Measurements from ENCODE around the gene REPIN1.

REPIN1 gene

DNA sequence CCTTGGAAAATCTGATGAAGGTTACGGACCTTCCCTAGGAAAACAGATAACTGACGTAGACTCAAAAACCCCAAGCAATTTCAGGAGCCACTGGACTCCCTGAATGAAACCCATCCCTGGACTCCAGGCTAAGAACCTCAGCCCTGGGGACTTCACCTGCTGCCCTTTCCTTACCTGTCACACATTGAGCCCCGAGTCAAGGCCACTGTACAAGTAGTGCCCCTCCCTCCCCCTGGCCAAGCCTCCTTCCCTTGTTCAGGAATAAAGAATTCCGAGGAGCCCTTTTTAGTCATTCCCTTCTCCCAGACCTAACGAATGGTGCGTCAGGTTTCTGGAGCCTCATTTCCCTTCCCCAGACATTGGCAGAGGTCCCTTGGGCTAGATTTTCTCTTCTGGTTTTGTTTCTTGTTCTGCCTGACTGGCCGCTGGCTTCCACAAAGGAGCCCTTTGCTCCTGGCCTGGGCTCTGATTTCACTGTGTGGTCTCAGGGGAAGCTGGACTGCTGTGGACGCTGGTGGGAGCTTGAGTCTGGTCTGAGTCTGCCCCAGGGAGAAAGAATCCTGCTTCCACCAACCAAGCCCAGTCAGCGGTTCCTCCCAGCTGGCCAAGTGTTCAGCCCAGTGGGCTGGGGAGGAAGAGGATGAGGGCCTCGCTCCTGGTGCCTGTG, 42.2 kb downstream of the REPIN1 start:
- no peak overlapping the region for H3K4me3 ChIP-seq
- no peaks in the 10 kb centered on the region for H3K9me3 ChIP-seq (ENCODE audit: low read depth, low read length)
- DNase-seq (ENCODE audit: low read depth, low spot score), result no peak
- H3K27ac ChIP-seq, result no peak overlapping the region
- no peaks in the 10 kb centered on the region for H3K36me3 ChIP-seq (ENCODE audit: insufficient read depth, low read length)
- no peak for TF ChIP-seq POLR2AphosphoS5 (IDR thresholded peaks at IDR 0.05; ENCODE audit: borderline replicate concordance, low read depth, low read length)
- no peak overlapping the region for H3K9ac ChIP-seq (ENCODE audit: insufficient read length)

GRCh38 chr7:150411606-150412005, 43.0 kb downstream of the REPIN1 start:
- no peak overlapping the region for H3K4me3 ChIP-seq
- no peak for TF ChIP-seq POLR2AphosphoS5 (IDR thresholded peaks at IDR 0.05; ENCODE audit: borderline replicate concordance, low read depth, low read length)
- no peak for TF ChIP-seq EZH2 (IDR thresholded peaks at IDR 0.05)
- TF ChIP-seq FOXP2 (optimal IDR thresholded peaks at IDR 0.05; ENCODE audit: control extremely low read depth, extremely low read length, insufficient read depth), result no peak
- H3K27ac ChIP-seq, result no peak overlapping the region
- H3K36me3 ChIP-seq (ENCODE audit: insufficient read depth, low read length), result no peaks in the 10 kb centered on the region
- no peak for DNase-seq (ENCODE audit: low read depth, low spot score)
- H3K9ac ChIP-seq (ENCODE audit: insufficient read length), result no peak overlapping the region
- H3K9me3 ChIP-seq (ENCODE audit: low read depth, low read length), result no peaks in the 10 kb centered on the region

DNA sequence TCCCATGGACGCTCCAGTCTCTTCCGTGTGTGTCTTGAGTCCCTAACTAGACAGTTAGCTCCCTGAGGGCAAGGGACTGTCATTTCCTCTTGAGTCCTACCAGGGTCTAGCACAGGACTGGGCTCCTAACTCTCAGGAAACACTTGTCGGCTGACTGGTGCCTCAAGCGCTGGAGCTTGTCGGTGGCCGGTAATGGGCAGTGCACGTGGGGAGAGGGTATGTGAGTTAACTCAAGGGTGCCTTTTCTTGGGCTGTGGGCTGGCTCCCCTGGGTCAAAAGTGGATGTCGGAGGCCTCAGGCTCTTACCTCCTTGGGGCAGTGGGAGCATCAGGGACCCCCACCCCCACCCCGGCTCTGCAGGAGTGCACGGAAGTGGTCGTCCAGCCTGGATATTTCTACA, 43.4 kb downstream of the REPIN1 start:
- Histone ChIP-seq H3K4me3 (no peak overlapping the region), H3K9me3 (ENCODE audit: low read depth, low read length) (no peaks in the 10 kb centered on the region), H3K27ac (no peak overlapping the region), H3K36me3 (ENCODE audit: insufficient read depth, low read length) (no peaks in the 10 kb centered on the region), H3K9ac (ENCODE audit: insufficient read length) (no peak overlapping the region)
- no peak for DNase-seq (ENCODE audit: low read depth, low spot score)
- no peak for TF ChIP-seq EZH2 (IDR thresholded peaks at IDR 0.05)
- TF ChIP-seq FOXP2 (optimal IDR thresholded peaks at IDR 0.05; ENCODE audit: control extremely low read depth, extremely low read length, insufficient read depth), result no peak
- TF ChIP-seq POLR2AphosphoS5 (IDR thresholded peaks at IDR 0.05; ENCODE audit: borderline replicate concordance, low read depth, low read length), result no peak

GRCh38 chr7:150412518-150413488, 44.2 kb downstream of the REPIN1 start:
- DNase-seq (ENCODE audit: low read depth, low spot score), result no peak
- Histone ChIP-seq H3K9me3 (ENCODE audit: low read depth, low read length) (no peaks in the 10 kb centered on the region), H3K4me3 (no peak overlapping the region), H3K27ac (no peak overlapping the region), H3K9ac (ENCODE audit: insufficient read length) (no peak overlapping the region), H3K36me3 (ENCODE audit: insufficient read depth, low read length) (no peaks in the 10 kb centered on the region)
- TF ChIP-seq FOXP2 (optimal IDR thresholded peaks at IDR 0.05; ENCODE audit: control extremely low read depth, extremely low read length, insufficient read depth), result no peak
- no peak for TF ChIP-seq POLR2AphosphoS5 (IDR thresholded peaks at IDR 0.05; ENCODE audit: borderline replicate concordance, low read depth, low read length)
- no peak for TF ChIP-seq EZH2 (IDR thresholded peaks at IDR 0.05)

- DNase-seq (ENCODE audit: low read depth, low spot score), result no peak
- H3K36me3 ChIP-seq (ENCODE audit: insufficient read depth, low read length), result no peaks in the 10 kb centered on the region
- no peak overlapping the region for H3K4me3 ChIP-seq
- H3K9ac ChIP-seq (ENCODE audit: insufficient read length), result no peak overlapping the region
- TF ChIP-seq FOXP2 (optimal IDR thresholded peaks at IDR 0.05; ENCODE audit: control extremely low read depth, extremely low read length, insufficient read depth) (no peak), EZH2 (IDR thresholded peaks at IDR 0.05) (no peak), POLR2AphosphoS5 (IDR thresholded peaks at IDR 0.05; ENCODE audit: borderline replicate concordance, low read depth, low read length) (no peak)
- H3K9me3 ChIP-seq (ENCODE audit: low read depth, low read length), result no peaks in the 10 kb centered on the region
- H3K27ac ChIP-seq, result no peak overlapping the region
Measured at GRCh38 chr7:150413640-150414081, 45.0 kb downstream of the REPIN1 start.

GRCh38 chr7:150415161-150416153, 46.8 kb downstream of the REPIN1 start:
- no peak overlapping the region for H3K27ac ChIP-seq
- H3K36me3 ChIP-seq (ENCODE audit: insufficient read depth, low read length), result no peaks in the 10 kb centered on the region
- H3K9ac ChIP-seq (ENCODE audit: insufficient read length), result no peak overlapping the region
- no peak for DNase-seq (ENCODE audit: low read depth, low spot score)
- H3K4me3 ChIP-seq, result no peak overlapping the region
- H3K9me3 ChIP-seq (ENCODE audit: low read depth, low read length), result no peaks in the 10 kb centered on the region
- TF ChIP-seq EZH2 (IDR thresholded peaks at IDR 0.05) (no peak), POLR2AphosphoS5 (IDR thresholded peaks at IDR 0.05; ENCODE audit: borderline replicate concordance, low read depth, low read length) (no peak), FOXP2 (optimal IDR thresholded peaks at IDR 0.05; ENCODE audit: control extremely low read depth, extremely low read length, insufficient read depth) (no peak)

GRCh38 chr7:150417239-150417638, 48.6 kb downstream of the REPIN1 start:
- no peak overlapping the region for H3K9ac ChIP-seq (ENCODE audit: insufficient read length)
- no peak overlapping the region for H3K4me3 ChIP-seq
- H3K27ac ChIP-seq, result no peak overlapping the region
- TF ChIP-seq POLR2AphosphoS5 (IDR thresholded peaks at IDR 0.05; ENCODE audit: borderline replicate concordance, low read depth, low read length) (no peak), FOXP2 (optimal IDR thresholded peaks at IDR 0.05; ENCODE audit: control extremely low read depth, extremely low read length, insufficient read depth) (no peak), EZH2 (IDR thresholded peaks at IDR 0.05) (no peak)
- H3K9me3 ChIP-seq (ENCODE audit: low read depth, low read length), result no peaks in the 10 kb centered on the region
- DNase-seq (ENCODE audit: low read depth, low spot score), result no peak
- H3K36me3 ChIP-seq (ENCODE audit: insufficient read depth, low read length), result no peaks in the 10 kb centered on the region

All from SK-N-MC (cell line).